Right forelimb (tissue), 1 donor: ENCODE data around the gene PIGN.

Experiments
- DNase-seq: peaks from one replicate; pipeline ENCODE4 v3.0.0-alpha.2; 2018

Gene PIGN

GRCh38 chr18:62106271-62106670, 80.6 kb downstream of the PIGN start:
- no peak for DNase-seq

GRCh38 chr18:62105376-62105775, 81.5 kb downstream of the PIGN start:
- no peak for DNase-seq

- DNase-seq = no peak
These were observed 84.6 kb downstream of the PIGN start for GRCh38 chr18:62102221-62102620.

DNA sequence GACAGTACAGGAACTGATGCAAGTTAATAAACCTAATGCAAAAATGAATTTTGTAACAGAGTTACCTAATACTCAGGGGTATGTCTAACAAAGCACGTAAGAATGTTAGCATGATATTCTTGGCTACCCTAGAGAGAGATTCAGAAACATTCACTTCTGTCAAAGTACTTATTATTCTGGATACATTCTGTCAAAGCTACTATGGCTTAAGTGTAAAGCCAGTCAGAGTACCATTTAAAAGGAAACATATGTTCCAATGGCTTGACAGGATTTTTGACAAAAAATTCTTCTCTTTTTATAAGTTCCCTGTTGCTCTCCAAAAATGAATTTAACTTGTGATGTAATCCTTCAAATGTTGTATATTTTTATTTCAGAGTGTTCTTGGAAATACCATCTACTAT, 85.5 kb downstream of the PIGN start:
- no peak for DNase-seq

GRCh38 chr18:62098960-62099359, 87.9 kb downstream of the PIGN start:
- DNase-seq = no peak

- DNase-seq = no peak
These were observed 89.2 kb downstream of the PIGN start for GRCh38 chr18:62097698-62098097.

GRCh38 chr18:62091487-62092120, 95.3 kb downstream of the PIGN start:
- no peak for DNase-seq

GRCh38 chr18:62089174-62089573, 97.7 kb downstream of the PIGN start:
- DNase-seq = no peak

DNA sequence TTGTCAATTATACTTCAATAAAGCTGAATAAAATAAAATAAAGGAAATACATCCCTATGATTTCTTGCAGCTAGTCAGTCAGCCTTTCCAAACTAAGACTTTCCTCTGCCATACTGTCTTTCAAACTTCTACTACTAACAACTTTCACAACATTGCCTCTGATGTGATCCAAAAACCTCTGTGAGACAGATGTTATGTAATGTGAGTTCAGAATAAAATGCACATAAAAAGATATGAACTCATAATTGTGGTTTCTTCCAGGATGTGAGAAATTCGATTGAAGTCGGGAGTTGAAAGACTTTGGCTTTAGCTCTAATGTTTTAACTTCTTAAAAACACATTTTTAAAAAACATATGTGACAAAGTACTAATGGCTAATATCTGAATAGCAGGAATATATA, 98.7 kb downstream of the PIGN start:
- no peak for DNase-seq

- DNase-seq = no peak
These were observed 101.1 kb downstream of the PIGN start for GRCh38 chr18:62085756-62086155.

- no peak for DNase-seq
These were observed 105.0 kb downstream of the PIGN start for GRCh38 chr18:62081761-62082294.

- no peak for DNase-seq
These were observed 105.6 kb downstream of the PIGN start for GRCh38 chr18:62081248-62081647.

DNA sequence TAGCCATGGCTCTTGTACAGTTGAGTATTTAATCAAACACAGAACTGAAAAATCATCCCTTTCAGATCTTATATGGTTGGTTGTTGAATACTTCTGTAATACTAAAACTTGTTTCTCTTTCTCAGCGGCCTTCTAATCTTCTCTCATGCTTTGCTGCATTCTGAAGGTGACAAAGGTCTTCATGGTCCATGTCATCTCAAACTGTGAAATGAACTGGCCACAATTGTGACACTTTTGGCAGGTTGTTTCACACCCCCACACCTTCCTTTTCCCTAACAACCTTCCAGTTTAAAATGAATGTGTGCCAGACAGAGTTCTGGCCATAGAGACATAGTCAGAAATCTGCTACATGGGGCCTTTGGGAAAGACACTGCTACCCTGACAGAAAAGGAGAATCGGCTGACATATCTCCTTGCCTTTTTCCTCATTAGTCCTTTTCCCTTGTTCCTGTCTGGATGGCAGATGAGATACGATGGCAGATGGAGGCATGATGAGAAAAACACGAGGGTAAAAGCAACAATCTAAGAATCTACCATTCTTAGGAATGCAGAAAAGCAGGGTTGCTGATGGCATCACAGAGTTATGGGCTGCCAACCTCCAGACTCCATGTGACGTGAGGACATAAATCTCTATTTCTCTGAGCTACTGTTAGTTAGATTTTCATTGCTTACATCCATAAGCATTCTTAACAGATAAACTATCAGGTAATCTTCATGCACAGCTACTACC, 106.5 kb downstream of the PIGN start:
- no peak for DNase-seq

- DNase-seq = no peak
These were observed 113.2 kb downstream of the PIGN start for GRCh38 chr18:62073461-62074281.

DNA sequence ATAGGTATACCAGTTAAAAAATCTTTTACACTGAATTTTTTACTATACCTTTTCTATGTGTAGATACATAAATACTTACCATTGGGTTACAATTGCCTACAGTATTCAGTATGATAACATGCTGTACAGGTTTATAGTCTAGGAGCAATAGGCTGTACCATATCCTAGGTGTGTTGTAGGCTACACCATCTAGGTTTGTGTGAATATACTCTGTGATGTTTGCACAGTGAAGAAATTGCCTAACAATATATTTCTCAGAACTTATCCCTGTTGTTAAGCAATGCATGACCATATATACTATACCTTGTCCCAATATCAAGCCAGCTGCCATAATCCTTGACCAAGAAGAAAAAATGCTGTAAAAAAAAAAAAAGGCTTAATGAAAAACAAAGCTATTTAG, 114.5 kb downstream of the PIGN start:
- no peak for DNase-seq

DNA sequence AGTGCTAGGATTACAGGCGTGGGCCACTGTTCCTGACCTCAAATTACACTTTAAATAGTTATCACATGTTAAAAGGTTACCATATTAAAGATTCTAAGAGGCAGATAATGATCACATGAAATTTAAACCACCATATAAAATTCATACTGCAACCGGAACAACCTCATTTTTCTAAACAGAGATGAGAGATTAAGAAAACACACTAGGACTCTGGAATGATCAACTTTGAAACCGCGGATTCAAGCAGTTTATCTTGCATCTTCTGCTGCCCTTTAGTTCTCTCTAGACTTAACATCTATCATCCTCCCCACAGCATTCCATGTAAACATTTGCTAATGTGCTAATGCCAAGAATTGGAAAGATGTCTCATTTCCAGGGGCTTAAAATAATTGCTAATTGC, 115.8 kb downstream of the PIGN start:
- no peak for DNase-seq

- DNase-seq = no peak
These were observed 116.6 kb downstream of the PIGN start for GRCh38 chr18:62070302-62070701.

GRCh38 chr18:62069556-62069955, 117.3 kb downstream of the PIGN start:
- DNase-seq = no peak

GRCh38 chr18:62066102-62066818, 120.6 kb downstream of the PIGN start:
- DNase-seq = no peak

GRCh38 chr18:62064361-62064760, 122.5 kb downstream of the PIGN start:
- no peak for DNase-seq

GRCh38 chr18:62061821-62062478, 124.9 kb downstream of the PIGN start:
- DNase-seq = no peak

DNA sequence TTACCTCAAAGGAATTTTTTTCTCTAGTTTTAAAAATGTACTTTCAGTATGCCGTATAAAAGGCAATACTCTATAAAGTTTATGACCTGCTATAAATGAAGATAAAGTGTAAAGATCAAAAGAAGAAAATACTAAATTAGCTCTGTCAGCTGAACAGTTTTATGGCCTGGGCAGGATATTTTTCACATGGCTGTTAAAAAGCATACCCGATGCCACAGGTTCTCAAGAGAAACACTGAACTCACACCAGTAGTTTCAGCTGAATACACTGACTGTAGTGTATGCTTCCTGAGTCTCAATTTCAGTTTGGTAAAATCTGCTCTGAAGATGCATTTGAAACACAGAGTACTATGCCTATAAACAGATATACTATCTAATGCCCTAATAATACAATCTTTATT, 126.0 kb downstream of the PIGN start:
- no peak for DNase-seq
